ENCODE results near the gene PLCXD1.
"Not testable (repeated sequence)": the region's sequence is repeated elsewhere in the genome, so short reads cannot be mapped to it uniquely, and the experiment has no call there.

Gene PLCXD1

GRCh38 chrX:281166-281999 is at the start of gene PLCXD1:
PLCXD1 (plus strand) TSS chrX:281381; CDS start chrX:284188, 2,807 bp downstream.
- peak; percentile 44 for DNase-seq (ENCODE audit: insufficient read length, low spot score)
- FAIRE-seq: no peak
- TF ChIP-seq CTCF (IDR thresholded peaks at IDR 0.05; ENCODE audit: insufficient read depth, missing control alignments): no peak

- not testable (repeated sequence) for FAIRE-seq; DNase-seq (ENCODE audit: insufficient read length, low spot score)
These were observed 49.4 kb upstream of the PLCXD1 start for GRCh38 chrX:231637-232277.

- FAIRE-seq; DNase-seq (ENCODE audit: insufficient read length, low spot score): not testable (repeated sequence)
These were observed 48.9 kb upstream of the PLCXD1 start for GRCh38 chrX:232278-232655.

GRCh38 chrX:236201-236600 is 45.0 kb upstream of the PLCXD1 start:
- FAIRE-seq; DNase-seq (ENCODE audit: insufficient read length, low spot score): not testable (repeated sequence)

GRCh38 chrX:250965-251364 is 30.2 kb upstream of the PLCXD1 start:
- TF ChIP-seq CTCF (IDR thresholded peaks at IDR 0.05; ENCODE audit: insufficient read depth, missing control alignments): no peak
- FAIRE-seq (no peak), DNase-seq (ENCODE audit: insufficient read length, low spot score) (no peak)

GRCh38 chrX:251396-252243 is 29.6 kb upstream of the PLCXD1 start:
- DNase-seq (ENCODE audit: insufficient read length, low spot score); FAIRE-seq: not testable (repeated sequence)

GRCh38 chrX:252244-252956 is 28.8 kb upstream of the PLCXD1 start:
- FAIRE-seq: no peak
- TF ChIP-seq CTCF (IDR thresholded peaks at IDR 0.05; ENCODE audit: insufficient read depth, missing control alignments): no peak

GRCh38 chrX:252957-253291 is 28.3 kb upstream of the PLCXD1 start:
- no peak for TF ChIP-seq CTCF (IDR thresholded peaks at IDR 0.05; ENCODE audit: insufficient read depth, missing control alignments)
- DNase-seq (ENCODE audit: insufficient read length, low spot score) (no peak), FAIRE-seq (no peak)

More at GRCh38 chrX:252244-252956, 28.8 kb upstream of the PLCXD1 start:
- DNase-seq (ENCODE audit: insufficient read length, low spot score): no peak
